Neural cell (in vitro differentiated cells): ENCODE measurements around the gene RPS6KA5. TPM values are rescaled to one million over a fixed set of nuclear protein-coding genes. Genes with fewer than 3 reads are reported as not detected.

Experiments used
- H2AFZ ChIP-seq: fragments of 200-600, 300-800 bp; sonication (generic), shearing (Covaris generic); 2 replicates; pipeline ENCODE4 v1.6.0; 2014; ENCODE audit warnings: low read depth, mild to moderate bottlenecking, antibody characterized with exemption, low read length, moderate library complexity
- H3F3A ChIP-seq: fragments of 200-600 bp; shearing (Covaris generic); 2 replicates; pipeline ENCODE4 v1.6.1; 2016; ENCODE audit warnings: mild to moderate bottlenecking, moderate library complexity, mixed read lengths, antibody characterized with exemption, low read length; ENCODE audit not compliant: insufficient read depth, poor library complexity, severe bottlenecking
- H3K27ac ChIP-seq: fragments of 200-600, 300-800 bp; sonication (generic), shearing (Covaris generic); 2 replicates; pipeline ENCODE4 v1.5.1; 2014; ENCODE audit warnings: mild to moderate bottlenecking, low read length, moderate library complexity
- H3K27me3 ChIP-seq: fragments of 300-800, 200-600 bp; sonication (generic), shearing (Covaris generic); 2 replicates; pipeline ENCODE4 v1.6.0; 2014; ENCODE audit warnings: mild to moderate bottlenecking, low read depth, low read length, moderate library complexity; ENCODE audit not compliant: insufficient read depth
- H3K36me3 ChIP-seq: fragments of 300-800, 200-600 bp; sonication (generic), shearing (Covaris generic); 2 replicates; pipeline ENCODE4 v1.5.1; 2014; ENCODE audit warnings: mild to moderate bottlenecking, antibody characterized with exemption, low read length, moderate library complexity; ENCODE audit not compliant: insufficient read depth
- H3K4me2 ChIP-seq: fragments of 300-800, 200-600 bp; sonication (generic), shearing (Covaris generic); 2 replicates; pipeline ENCODE4 v1.6.0; 2014; ENCODE audit warnings: mild to moderate bottlenecking, low read length
- H3K4me3 ChIP-seq: fragments of 300-800, 200-600 bp; sonication (generic), shearing (Covaris generic); 2 replicates; pipeline ENCODE4 v1.5.1; 2014; ENCODE audit warnings: mild to moderate bottlenecking, low read length, moderate library complexity
- H3K79me2 ChIP-seq: fragments of 200-600 bp; shearing (Covaris generic); replicated peaks from 2 replicates; pipeline ENCODE4 v1.6.0; 2014; ENCODE audit warnings: mild to moderate bottlenecking, low read length, moderate library complexity; ENCODE audit not compliant: insufficient read depth
- H3K9ac ChIP-seq: fragments of 300-800, 200-600 bp; sonication (generic), shearing (Covaris generic); 2 replicates; pipeline ENCODE4 v1.6.1; 2016; ENCODE audit warnings: mild to moderate bottlenecking, low read length, mixed read lengths
- H3K9me2 ChIP-seq: fragments of 200-600 bp; shearing (Covaris generic); 2 replicates; pipeline ENCODE4 v1.6.1; 2016; ENCODE audit warnings: mild to moderate bottlenecking, low read length, mixed read lengths; ENCODE audit not compliant: insufficient read depth
- H3K9me3 ChIP-seq: fragments of 200-600, 300-800 bp; sonication (generic), shearing (Covaris generic); 2 replicates; pipeline ENCODE4 v1.6.1; 2016; ENCODE audit warnings: mild to moderate bottlenecking, mixed run types, low read length, moderate library complexity, mixed read lengths
- H4K20me1 ChIP-seq: fragments of 200-600 bp; shearing (Covaris generic); 2 replicates; pipeline ENCODE4 v1.6.1; 2016; ENCODE audit warnings: mild to moderate bottlenecking, mixed run types; ENCODE audit not compliant: insufficient read depth
- EP300 ChIP-seq: fragments of 450-650 bp; conservative IDR thresholded peaks from 2 replicates; pipeline ENCODE4 v1.6.1; 2014; ENCODE audit warnings: antibody characterized with exemption, mild to moderate bottlenecking, moderate library complexity; ENCODE audit not compliant: poor library complexity, severe bottlenecking
- EZH2 ChIP-seq: fragments of 200-600, 300-800 bp; shearing (Covaris generic), sonication (generic); IDR thresholded peaks from 2 replicates; pipeline ENCODE4 v1.6.1; 2014; ENCODE audit warnings: antibody characterized with exemption, low read length, borderline replicate concordance, mild to moderate bottlenecking; ENCODE audit not compliant: insufficient read depth, poor library complexity, severe bottlenecking
- MXI1 ChIP-seq: fragments of 450-650 bp; conservative IDR thresholded peaks from 2 replicates; pipeline ENCODE4 v1.6.1; 2014; ENCODE audit warnings: antibody characterized with exemption, mild to moderate bottlenecking; ENCODE audit not compliant: poor library complexity, severe bottlenecking
- POLR2AphosphoS5 ChIP-seq: IDR thresholded peaks from 2 replicates; pipeline ENCODE4 v1.6.1; 2012
- RAD21 ChIP-seq: fragments of 450-650 bp; conservative IDR thresholded peaks from 2 replicates; pipeline ENCODE4 v1.6.1; 2014; ENCODE audit warnings: antibody characterized with exemption, mild to moderate bottlenecking, moderate library complexity
- SMC3 ChIP-seq: fragments of 450-650 bp; conservative IDR thresholded peaks from 2 replicates; pipeline ENCODE4 v1.6.1; 2014; ENCODE audit warnings: antibody characterized with exemption, mild to moderate bottlenecking, moderate library complexity; ENCODE audit not compliant: poor library complexity
- TAF1 ChIP-seq: IDR thresholded peaks from 2 replicates; pipeline ENCODE4 v1.6.1; 2012; ENCODE audit warnings: low read depth
- polyA plus RNA-seq: library from polyadenylated mRNA; depleted of rRNA; stranded (reverse); fragments of >200 nt; gene quantifications from 2 replicates; pipeline ENCODE4 v1.2.3, GENCODE V29; 2014
- TF ChIP-seq, protein P1 (sequence below): fragments of 450-650 bp; IDR thresholded peaks from 2 replicates; pipeline ENCODE4 v1.5.1; 2014; ENCODE audit warnings: antibody characterized with exemption, mild to moderate bottlenecking, moderate library complexity; ENCODE audit not compliant: poor library complexity, severe bottlenecking
- TF ChIP-seq, protein P2 (sequence below): IDR thresholded peaks from 2 replicates; pipeline ENCODE4 v1.6.1; 2012; ENCODE audit warnings: borderline replicate concordance

The RPS6KA5 gene
- polyA plus RNA-seq, 1 donor from 2014 or later = 6.3 TPM

DNA sequence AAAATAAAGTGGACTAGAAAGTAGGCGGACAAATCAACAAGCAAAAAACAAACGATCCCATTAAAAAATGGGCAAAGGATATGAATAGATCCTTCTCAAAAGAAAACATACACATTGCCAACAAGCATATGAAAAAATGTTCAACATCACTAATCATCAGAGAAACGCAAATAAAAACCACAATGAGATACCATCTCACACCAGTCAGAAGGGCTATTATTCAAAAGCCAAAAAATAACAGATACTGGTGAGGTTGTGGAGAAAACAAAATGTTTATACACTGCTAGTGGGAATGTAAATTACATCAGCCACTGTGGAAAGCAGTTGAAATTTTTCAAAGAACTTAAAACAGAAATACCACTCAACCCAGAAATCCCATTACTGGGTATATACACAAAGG lies 70.3 kb downstream of the RPS6KA5 start:
- H2AFZ ChIP-seq = no peak overlapping the region
- no peaks in the 10 kb centered on the region for H3K9me2 ChIP-seq
- H3K9ac ChIP-seq = no peak overlapping the region
- no peak overlapping the region for H3K27ac ChIP-seq
- no peaks in the 10 kb centered on the region for H3K79me2 ChIP-seq
- no peak overlapping the region for H3K4me2 ChIP-seq
- TF ChIP-seq POLR2AphosphoS5 = no peak
- TF ChIP-seq, protein P1, sequence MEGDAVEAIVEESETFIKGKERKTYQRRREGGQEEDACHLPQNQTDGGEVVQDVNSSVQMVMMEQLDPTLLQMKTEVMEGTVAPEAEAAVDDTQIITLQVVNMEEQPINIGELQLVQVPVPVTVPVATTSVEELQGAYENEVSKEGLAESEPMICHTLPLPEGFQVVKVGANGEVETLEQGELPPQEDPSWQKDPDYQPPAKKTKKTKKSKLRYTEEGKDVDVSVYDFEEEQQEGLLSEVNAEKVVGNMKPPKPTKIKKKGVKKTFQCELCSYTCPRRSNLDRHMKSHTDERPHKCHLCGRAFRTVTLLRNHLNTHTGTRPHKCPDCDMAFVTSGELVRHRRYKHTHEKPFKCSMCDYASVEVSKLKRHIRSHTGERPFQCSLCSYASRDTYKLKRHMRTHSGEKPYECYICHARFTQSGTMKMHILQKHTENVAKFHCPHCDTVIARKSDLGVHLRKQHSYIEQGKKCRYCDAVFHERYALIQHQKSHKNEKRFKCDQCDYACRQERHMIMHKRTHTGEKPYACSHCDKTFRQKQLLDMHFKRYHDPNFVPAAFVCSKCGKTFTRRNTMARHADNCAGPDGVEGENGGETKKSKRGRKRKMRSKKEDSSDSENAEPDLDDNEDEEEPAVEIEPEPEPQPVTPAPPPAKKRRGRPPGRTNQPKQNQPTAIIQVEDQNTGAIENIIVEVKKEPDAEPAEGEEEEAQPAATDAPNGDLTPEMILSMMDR = no peak
- TF ChIP-seq EP300 = no peak
- no peak for TF ChIP-seq RAD21
- TF ChIP-seq TAF1 = no peak
- TF ChIP-seq MXI1 = no peak
- TF ChIP-seq, protein P2, sequence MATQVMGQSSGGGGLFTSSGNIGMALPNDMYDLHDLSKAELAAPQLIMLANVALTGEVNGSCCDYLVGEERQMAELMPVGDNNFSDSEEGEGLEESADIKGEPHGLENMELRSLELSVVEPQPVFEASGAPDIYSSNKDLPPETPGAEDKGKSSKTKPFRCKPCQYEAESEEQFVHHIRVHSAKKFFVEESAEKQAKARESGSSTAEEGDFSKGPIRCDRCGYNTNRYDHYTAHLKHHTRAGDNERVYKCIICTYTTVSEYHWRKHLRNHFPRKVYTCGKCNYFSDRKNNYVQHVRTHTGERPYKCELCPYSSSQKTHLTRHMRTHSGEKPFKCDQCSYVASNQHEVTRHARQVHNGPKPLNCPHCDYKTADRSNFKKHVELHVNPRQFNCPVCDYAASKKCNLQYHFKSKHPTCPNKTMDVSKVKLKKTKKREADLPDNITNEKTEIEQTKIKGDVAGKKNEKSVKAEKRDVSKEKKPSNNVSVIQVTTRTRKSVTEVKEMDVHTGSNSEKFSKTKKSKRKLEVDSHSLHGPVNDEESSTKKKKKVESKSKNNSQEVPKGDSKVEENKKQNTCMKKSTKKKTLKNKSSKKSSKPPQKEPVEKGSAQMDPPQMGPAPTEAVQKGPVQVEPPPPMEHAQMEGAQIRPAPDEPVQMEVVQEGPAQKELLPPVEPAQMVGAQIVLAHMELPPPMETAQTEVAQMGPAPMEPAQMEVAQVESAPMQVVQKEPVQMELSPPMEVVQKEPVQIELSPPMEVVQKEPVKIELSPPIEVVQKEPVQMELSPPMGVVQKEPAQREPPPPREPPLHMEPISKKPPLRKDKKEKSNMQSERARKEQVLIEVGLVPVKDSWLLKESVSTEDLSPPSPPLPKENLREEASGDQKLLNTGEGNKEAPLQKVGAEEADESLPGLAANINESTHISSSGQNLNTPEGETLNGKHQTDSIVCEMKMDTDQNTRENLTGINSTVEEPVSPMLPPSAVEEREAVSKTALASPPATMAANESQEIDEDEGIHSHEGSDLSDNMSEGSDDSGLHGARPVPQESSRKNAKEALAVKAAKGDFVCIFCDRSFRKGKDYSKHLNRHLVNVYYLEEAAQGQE = no peak
- TF ChIP-seq EZH2 = no peak
- no peak for TF ChIP-seq SMC3
- no peaks in the 10 kb centered on the region for H3K27me3 ChIP-seq
- no peaks in the 10 kb centered on the region for H3F3A ChIP-seq
- no peaks in the 10 kb centered on the region for H4K20me1 ChIP-seq
- no peaks in the 10 kb centered on the region for H3K36me3 ChIP-seq
- H3K4me3 ChIP-seq = no peak overlapping the region
- no peaks in the 10 kb centered on the region for H3K9me3 ChIP-seq

DNA sequence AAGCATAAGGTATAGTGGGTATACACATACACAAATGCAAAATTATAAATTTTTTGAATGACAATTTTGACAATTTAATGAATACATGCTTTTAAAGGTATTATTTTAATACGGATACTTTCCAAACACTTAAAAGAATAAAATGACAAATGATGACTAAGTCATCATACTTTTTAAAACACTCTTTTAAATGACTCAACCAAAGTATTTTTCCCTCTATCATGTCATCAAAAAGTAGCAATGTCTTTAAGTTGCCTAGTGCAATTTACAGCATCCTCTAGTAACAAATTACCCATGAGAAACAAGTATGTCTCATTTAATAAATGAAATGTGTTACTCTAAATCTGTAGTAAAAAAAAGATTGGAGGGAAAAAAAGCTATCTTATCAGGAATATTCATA lies 73.3 kb downstream of the RPS6KA5 start:
- no peak overlapping the region for H3K27ac ChIP-seq
- H3K9ac ChIP-seq = no peak overlapping the region
- H3K4me2 ChIP-seq = no peak overlapping the region
- TF ChIP-seq SMC3 = no peak
- no peak for TF ChIP-seq RAD21
- no peak for TF ChIP-seq EP300
- TF ChIP-seq EZH2 = no peak
- TF ChIP-seq, protein P2 = no peak
- TF ChIP-seq, protein P1 = no peak
- no peak for TF ChIP-seq MXI1
- no peak for TF ChIP-seq TAF1
- TF ChIP-seq POLR2AphosphoS5 = no peak
- H2AFZ ChIP-seq = no peak overlapping the region
- no peaks in the 10 kb centered on the region for H3K27me3 ChIP-seq
- H3K4me3 ChIP-seq = no peak overlapping the region
- H4K20me1 ChIP-seq = no peaks in the 10 kb centered on the region
- no peaks in the 10 kb centered on the region for H3F3A ChIP-seq
- H3K9me2 ChIP-seq = no peaks in the 10 kb centered on the region
- H3K9me3 ChIP-seq = no peaks in the 10 kb centered on the region
- H3K36me3 ChIP-seq = no peaks in the 10 kb centered on the region
- no peaks in the 10 kb centered on the region for H3K79me2 ChIP-seq
